WERI-Rb-1 (cell line): ENCODE results near the gene TBL1X.

Experiments used
- DNase-seq: peaks from one replicate; pipeline ENCODE4 v3.0.0-alpha.2; 2020
- H3K27ac ChIP-seq: fragments of 250-450 bp; sonication (Bioruptor Pico); 2 replicates; pipeline ENCODE4 v1.5.1; 2020; ENCODE audit warnings: mild to moderate bottlenecking, moderate library complexity
- H3K27me3 ChIP-seq: fragments of 250-450 bp; sonication (Bioruptor Pico); 2 replicates; pipeline ENCODE4 v1.5.1; 2021; ENCODE audit warnings: mild to moderate bottlenecking, low read depth, moderate library complexity; ENCODE audit not compliant: insufficient read depth, severe bottlenecking
- H3K36me3 ChIP-seq: fragments of 250-450 bp; sonication (Bioruptor Pico); 2 replicates; pipeline ENCODE4 v1.5.1; 2020; ENCODE audit warnings: mild to moderate bottlenecking, moderate library complexity
- H3K4me3 ChIP-seq: 2 replicates; pipeline ENCODE4 v1.5.1; 2011; ENCODE audit warnings: low read depth, mild to moderate bottlenecking, control low read depth, low read length
- H3K9me3 ChIP-seq: fragments of 250-450 bp; sonication (Bioruptor Pico); 2 replicates; pipeline ENCODE4 v1.5.1; 2021; ENCODE audit warnings: mild to moderate bottlenecking, moderate library complexity; ENCODE audit not compliant: severe bottlenecking
- TF ChIP-seq, protein P1 (sequence below): IDR thresholded peaks from 2 replicates; pipeline ENCODE4 v1.5.1; 2011; ENCODE audit warnings: low read depth, mild to moderate bottlenecking, control low read depth, inconsistent platforms, low read length

Gene TBL1X

DNA sequence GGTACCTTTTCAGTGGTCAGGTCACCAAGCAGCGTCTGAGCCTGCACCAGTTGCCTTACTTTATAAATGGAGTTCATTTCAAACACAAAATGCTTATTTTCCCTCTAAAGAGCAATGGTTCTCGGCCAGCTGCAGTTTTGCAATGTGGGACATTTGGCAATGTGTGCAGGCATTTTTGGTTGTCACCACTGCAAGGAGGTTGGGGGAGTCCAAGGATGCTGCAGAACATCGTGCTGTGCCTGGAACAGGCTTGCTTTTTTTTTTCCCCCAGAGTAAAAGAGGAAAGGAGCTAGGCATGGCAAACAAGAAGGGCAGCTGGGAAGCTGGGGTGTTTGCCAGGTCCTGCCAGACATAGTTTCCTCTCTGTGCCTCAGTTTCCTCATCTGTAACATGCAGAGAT lies 185.2 kb downstream of the TBL1X start:
- no peak overlapping the region for H3K4me3 ChIP-seq
- TF ChIP-seq, protein P1, sequence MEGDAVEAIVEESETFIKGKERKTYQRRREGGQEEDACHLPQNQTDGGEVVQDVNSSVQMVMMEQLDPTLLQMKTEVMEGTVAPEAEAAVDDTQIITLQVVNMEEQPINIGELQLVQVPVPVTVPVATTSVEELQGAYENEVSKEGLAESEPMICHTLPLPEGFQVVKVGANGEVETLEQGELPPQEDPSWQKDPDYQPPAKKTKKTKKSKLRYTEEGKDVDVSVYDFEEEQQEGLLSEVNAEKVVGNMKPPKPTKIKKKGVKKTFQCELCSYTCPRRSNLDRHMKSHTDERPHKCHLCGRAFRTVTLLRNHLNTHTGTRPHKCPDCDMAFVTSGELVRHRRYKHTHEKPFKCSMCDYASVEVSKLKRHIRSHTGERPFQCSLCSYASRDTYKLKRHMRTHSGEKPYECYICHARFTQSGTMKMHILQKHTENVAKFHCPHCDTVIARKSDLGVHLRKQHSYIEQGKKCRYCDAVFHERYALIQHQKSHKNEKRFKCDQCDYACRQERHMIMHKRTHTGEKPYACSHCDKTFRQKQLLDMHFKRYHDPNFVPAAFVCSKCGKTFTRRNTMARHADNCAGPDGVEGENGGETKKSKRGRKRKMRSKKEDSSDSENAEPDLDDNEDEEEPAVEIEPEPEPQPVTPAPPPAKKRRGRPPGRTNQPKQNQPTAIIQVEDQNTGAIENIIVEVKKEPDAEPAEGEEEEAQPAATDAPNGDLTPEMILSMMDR = no peak
- H3K27me3 ChIP-seq = peaks cover 6% of the 10 kb centered on the region
- no peaks in the 10 kb centered on the region for H3K9me3 ChIP-seq
- H3K27ac ChIP-seq = no peak overlapping the region
- no peak for DNase-seq
- no peaks in the 10 kb centered on the region for H3K36me3 ChIP-seq

DNA sequence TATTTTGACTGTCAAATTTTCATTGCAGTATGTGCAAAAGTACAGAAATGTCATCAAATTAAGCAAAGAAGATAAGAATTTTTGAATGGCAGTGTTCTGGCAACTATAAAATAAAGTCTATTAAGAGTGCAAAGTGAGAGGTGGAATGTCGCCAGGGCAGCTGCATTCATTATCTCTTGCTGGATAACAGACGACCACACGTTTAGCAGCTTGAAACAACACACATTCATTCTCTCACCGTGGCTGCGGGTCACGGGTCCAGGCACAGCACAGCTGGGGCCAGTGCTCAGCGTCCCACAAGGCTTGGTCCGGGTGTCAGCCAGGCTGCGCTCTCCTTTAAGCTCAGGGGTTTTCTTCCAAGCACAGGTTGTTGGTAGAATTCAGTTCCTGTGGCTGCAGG lies 186.9 kb downstream of the TBL1X start:
- DNase-seq = no peak
- Histone ChIP-seq H3K27me3 (peaks cover 6% of the 10 kb centered on the region), H3K9me3 (no peaks in the 10 kb centered on the region)

DNA sequence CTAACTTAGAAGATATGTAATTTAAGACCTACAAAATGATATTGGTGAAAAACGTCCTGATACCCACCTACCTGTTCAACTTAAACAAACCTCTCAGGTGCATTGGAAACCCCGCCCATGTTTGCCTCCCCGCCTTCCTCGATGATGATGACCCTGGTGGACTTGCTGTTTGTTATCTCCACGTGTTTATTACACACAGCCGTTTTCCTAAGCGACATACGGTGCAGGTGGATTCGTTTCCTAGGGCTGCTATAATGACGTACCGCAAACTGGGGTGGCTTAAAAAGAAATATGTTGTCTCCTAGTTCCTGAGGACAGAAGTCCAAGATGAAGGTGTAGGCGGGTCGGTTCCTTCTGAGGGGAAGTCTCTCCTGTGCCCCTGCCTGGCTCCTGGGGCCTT lies 190.1 kb downstream of the TBL1X start:
- peaks cover 7% of the 10 kb centered on the region for H3K27me3 ChIP-seq
- H3K36me3 ChIP-seq = no peaks in the 10 kb centered on the region
- no peaks in the 10 kb centered on the region for H3K9me3 ChIP-seq
- TF ChIP-seq, protein P1 = no peak
- DNase-seq = no peak
- no peak overlapping the region for H3K27ac ChIP-seq
- no peak overlapping the region for H3K4me3 ChIP-seq

More for the DNA sequence above, 186.9 kb downstream of the TBL1X start:
- no peak overlapping the region for H3K27ac ChIP-seq
- no peaks in the 10 kb centered on the region for H3K36me3 ChIP-seq
- TF ChIP-seq, protein P1 = no peak
- no peak overlapping the region for H3K4me3 ChIP-seq

DNA sequence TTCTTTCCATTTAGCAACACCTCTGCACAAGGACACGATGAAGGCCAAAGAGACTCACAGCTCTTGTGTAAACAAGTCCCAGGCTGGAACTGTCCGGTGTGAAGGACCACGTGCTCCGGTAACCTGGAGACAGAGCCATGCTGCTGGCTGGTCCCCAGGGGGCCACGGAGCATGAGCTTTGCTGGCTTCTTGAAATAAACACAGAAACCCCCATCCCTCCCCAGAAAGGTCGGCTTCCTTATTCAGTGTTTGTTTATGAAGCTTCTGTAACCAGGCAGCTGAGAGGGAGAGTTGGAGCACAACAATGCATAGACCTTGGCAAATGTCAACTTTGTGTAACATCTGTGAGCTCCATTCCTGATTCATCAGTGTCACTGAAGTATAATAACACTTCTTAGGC lies 191.4 kb downstream of the TBL1X start:
- peaks cover 17% of the 10 kb centered on the region for H3K27me3 ChIP-seq
- H3K36me3 ChIP-seq = no peaks in the 10 kb centered on the region
- H3K4me3 ChIP-seq = no peak overlapping the region
- H3K9me3 ChIP-seq = no peaks in the 10 kb centered on the region
- DNase-seq = no peak
- TF ChIP-seq, protein P1 = no peak
- no peak overlapping the region for H3K27ac ChIP-seq

DNA sequence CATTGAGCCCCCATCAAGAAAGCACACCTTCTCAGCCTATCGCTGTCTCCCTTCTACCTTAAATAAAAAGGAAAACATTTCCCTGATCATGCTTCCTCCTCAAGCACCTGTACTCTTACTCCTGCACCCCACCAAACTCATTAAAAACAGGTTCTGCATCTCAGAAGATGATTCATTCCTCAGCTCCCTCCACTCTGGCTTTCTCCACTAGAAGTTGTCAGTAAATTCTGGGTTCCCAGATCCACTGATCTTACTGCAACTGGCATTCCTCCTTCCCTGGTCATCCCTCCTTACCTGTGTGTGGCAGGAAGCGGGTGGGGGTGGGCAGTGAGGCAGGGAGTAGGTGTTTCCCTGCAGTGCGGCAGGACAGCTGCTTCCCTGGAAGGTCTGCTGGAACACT lies 192.0 kb downstream of the TBL1X start:
- TF ChIP-seq, protein P1 = no peak
- Histone ChIP-seq H3K27me3 (peaks cover 17% of the 10 kb centered on the region), H3K27ac (no peak overlapping the region), H3K36me3 (no peaks in the 10 kb centered on the region), H3K4me3 (no peak overlapping the region), H3K9me3 (no peaks in the 10 kb centered on the region)
- no peak for DNase-seq

DNA sequence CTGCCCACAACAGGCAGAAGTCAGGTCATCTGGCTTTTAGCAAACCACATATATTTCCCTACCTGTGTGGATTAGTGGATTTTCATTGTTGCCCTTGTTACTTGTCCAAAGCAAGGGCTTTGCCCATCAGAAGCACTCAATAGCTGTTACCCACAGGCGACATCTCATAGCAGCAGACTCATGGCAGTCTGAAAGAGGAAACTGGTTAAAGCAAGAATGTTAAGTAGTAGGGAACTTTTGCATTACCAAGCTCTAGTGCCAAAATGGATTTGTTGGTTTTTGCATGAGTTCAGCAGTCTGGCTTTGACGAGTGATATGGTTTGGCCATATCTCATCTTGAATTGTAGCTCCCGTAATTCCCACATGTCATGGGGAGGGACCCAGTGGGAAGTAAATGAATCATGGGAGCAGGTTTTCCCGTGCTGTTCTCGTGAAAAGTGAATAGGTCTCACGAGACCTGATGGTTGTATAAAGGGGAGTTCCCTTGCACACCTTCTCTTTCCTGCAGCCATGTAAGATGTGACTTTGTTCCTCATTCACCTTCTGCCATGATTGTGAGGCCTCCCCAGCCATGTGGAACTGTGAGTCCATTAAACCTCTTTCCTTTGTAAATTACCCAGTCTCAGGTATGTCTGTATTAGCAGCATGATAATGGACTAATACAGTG lies 192.9 kb downstream of the TBL1X start:
- H3K36me3 ChIP-seq = no peaks in the 10 kb centered on the region

More for the DNA sequence above, 192.9 kb downstream of the TBL1X start:
- Histone ChIP-seq H3K27me3 (peaks cover 17% of the 10 kb centered on the region), H3K4me3 (no peak overlapping the region), H3K9me3 (no peaks in the 10 kb centered on the region), H3K27ac (no peak overlapping the region)
- TF ChIP-seq, protein P1 = no peak
- no peak for DNase-seq
